ENCODE data around the gene LRFN4.

Gene LRFN4

GRCh38 chr11:66887526-66887925, 30.7 kb downstream of the LRFN4 start:
- in situ Hi-C loops (cut with HindIII; ENCODE audit: low sequenced_read_pairs) = loop anchor here (5.0 kb wide), 1 partner anchor 135 kb away; the partner anchor contains the start of gene SYT12

DNA sequence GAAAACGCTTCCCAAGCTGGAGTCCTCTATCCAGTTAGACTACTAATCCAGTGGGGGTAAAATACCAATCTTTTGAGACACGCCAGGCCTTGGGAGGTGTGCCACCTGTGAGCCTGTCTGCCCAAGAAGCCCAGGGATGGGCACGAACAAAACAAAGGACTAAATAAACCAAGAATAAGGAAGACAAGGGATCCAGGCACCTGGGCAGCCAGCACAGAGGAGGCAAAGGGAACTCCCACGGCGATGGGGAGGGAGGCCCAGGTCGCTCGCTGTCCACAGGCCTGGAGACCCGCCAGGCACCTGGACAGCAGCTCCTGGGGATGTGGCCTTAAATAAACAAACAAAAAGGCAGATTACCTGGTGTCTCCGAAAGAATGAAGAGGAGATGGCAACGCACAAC, 31.4 kb downstream of the LRFN4 start:
- in situ Hi-C loops (cut with HindIII; ENCODE audit: low sequenced_read_pairs) = loop anchor here (5.0 kb wide), 1 partner anchor 134 kb away; the partner anchor contains the start of gene SYT12

DNA sequence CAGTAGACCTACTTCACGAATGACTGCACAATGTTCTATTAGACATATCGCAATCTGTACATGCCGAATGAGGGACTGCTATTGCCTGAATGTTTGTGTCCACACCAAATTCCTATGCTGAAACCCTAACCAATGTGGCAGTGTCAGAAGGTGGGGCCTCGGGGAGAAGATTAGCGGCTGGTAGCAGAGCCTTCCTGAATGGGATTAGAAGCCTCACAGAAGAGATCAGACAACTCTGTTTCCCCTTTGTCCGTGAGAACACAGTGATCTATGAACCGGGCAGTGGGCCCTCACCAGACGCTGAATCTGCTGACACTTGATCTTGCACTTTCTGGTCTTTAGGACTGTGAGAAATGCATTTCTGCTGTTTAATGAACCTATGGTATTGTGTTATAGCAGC, 33.1 kb downstream of the LRFN4 start:
- in situ Hi-C loops (cut with HindIII; ENCODE audit: low sequenced_read_pairs) = loop anchor here (5.0 kb wide), 1 partner anchor 132 kb away; the partner anchor contains the start of gene SYT12

DNA sequence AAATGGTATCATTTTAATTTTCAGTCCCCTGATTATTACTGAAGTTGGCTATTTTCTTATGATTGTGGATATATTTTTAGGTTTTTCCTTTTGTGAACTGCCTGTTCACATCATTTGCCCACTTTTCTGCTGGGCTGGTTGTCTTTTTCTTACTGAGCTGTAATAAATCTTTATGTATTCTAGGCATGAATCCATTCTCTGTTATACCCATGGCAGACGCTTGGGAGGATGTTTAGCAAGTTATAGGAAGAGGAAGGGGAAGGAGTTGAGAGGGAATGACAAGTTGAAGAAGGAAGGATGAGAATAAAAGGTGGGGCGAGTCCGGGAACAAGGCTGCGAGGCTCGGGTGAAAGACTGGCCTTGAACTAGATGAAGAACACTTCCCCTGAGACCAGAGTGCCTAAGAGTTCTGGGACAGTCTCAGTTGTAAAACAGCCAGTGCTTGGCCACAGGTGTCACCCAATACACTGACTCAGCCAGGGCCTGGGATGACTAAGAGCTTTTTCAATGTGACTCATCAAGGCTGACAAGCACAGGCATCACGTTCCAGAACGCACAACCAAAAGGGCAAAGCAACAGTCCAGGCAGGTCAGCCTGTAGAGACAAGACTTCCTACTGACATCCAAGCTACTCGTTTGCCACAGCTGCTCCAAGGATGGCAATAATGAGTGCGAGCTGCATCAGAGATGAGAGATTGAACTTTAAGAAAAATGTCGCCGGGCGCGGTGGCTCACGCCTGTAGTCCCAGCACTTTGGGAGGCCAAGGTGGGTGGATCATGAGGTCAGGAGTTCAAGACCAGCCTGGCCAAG, 35.2 kb downstream of the LRFN4 start:
- in situ Hi-C loops (cut with HindIII; ENCODE audit: low sequenced_read_pairs) = no loop called here

GRCh38 chr11:66892911-66893310, 36.0 kb downstream of the LRFN4 start:
- in situ Hi-C loops (cut with HindIII; ENCODE audit: low sequenced_read_pairs) = no loop called here

GRCh38 chr11:66894141-66894540, 37.3 kb downstream of the LRFN4 start:
- in situ Hi-C loops (cut with HindIII; ENCODE audit: low sequenced_read_pairs) = no loop called here

GRCh38 chr11:66901964-66902390, 45.1 kb downstream of the LRFN4 start:
- in situ Hi-C loops (cut with HindIII; ENCODE audit: low sequenced_read_pairs) = no loop called here

DNA sequence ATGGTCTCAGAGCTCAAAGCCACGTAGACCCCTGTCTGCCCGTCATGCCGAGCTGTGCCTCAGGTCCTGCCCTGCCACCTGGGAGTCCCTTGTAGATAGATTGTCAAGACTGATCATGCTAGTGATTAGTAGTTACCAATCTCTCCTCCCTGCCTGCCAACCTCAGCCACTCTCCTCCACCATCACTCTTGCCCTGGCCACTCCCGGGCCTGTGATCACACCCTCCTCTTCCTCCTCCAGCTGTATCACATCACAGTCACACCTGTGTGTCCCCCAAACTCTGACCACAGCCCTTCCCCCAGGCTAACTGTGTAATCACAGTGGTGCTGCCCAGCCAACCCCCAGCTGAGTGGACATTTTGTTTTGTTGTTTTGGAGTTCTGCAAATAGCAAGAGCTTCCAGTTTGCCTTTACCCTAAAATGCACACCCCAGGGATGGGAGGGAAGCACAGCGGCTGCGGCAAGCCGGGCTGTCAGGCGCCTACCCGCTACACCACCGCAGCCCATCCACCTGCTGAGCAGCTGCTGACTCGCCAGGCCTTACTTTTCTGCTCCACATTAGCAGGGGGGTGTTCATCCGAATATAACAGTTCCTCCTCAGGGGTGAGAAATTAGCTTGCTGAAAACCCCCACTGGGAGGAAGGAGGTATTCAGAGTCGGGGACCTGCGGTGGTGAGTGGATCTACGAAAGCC, 45.8 kb downstream of the LRFN4 start:
- in situ Hi-C loops (cut with HindIII; ENCODE audit: low sequenced_read_pairs) = no loop called here

- in situ Hi-C loops (cut with HindIII; ENCODE audit: low sequenced_read_pairs) = no loop called here
Observed at GRCh38 chr11:66904055-66904454, 47.2 kb downstream of the LRFN4 start.

DNA sequence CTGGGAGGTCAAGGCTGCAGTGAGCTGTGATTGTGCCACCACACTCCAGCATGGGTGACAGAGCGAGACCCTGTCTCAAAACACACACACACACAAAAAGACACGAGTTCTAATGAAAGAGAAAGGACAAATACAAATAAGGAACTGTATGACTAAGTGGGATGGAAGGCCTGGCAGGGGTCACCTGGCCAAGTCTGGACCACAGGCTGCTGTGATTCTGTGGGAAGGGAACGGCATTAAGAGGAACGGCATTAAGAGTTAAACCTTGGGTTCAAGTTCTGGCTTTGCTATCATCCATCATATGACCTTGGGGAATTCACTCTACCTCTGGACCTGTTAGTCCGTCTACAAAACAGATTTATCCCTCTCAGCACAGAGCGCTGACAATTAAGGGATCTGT, 47.7 kb downstream of the LRFN4 start:
- in situ Hi-C loops (cut with HindIII; ENCODE audit: low sequenced_read_pairs) = no loop called here

- in situ Hi-C loops (cut with HindIII; ENCODE audit: low sequenced_read_pairs) = no loop called here
Observed at GRCh38 chr11:66904981-66905521, 48.2 kb downstream of the LRFN4 start.

DNA sequence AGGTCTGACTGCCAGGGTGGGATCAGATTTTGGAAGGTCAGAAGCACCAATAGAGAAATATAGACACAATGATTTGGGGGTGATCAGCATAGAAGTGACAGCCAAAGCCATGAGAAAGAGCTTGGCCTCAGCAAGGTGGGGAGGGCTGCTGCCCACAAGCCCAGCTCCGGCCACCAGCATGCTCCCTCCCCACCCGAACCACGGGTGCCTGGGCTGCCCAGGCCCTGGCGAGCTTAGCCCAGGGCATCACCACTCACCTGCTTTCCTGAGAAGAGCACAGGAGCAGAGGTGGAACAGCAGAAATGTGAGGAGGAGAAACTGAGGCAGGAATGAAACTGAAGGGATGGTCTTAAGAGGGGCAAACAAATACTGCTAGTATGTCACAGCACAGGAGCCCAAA, 48.8 kb downstream of the LRFN4 start:
- in situ Hi-C loops (cut with HindIII; ENCODE audit: low sequenced_read_pairs) = no loop called here

DNA sequence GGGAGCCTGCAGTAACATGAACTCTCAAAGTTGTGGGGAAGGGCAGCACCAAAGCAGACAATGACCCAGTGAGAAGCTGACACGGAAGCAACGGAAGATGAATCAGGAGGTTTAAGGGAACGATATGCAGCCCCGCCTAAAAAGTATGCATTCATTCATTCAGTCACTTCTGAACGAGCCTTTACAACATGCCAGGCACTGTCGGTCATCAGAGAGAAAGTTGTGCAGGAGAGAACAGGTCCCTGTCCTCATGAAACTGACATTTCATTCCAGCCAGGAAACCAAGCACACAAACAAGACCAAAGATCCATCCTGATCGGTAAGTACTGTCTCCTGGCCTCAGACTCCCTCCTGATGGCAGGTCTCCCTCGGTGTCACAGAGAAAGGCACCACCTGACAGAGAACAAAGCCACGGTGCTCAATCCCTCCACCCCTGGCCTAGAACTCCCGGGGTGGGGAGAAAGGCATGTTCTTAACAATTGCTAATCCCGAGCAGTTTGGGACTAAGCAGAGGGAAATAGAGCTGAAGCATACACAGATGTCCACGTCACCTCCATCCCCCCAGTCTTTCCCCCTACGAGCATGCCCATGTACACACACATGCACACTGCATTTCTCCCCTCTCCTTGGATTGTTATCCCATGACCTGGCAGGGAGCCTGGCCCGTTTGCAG, 49.3 kb downstream of the LRFN4 start:
- in situ Hi-C loops (cut with HindIII; ENCODE audit: low sequenced_read_pairs) = no loop called here

DNA sequence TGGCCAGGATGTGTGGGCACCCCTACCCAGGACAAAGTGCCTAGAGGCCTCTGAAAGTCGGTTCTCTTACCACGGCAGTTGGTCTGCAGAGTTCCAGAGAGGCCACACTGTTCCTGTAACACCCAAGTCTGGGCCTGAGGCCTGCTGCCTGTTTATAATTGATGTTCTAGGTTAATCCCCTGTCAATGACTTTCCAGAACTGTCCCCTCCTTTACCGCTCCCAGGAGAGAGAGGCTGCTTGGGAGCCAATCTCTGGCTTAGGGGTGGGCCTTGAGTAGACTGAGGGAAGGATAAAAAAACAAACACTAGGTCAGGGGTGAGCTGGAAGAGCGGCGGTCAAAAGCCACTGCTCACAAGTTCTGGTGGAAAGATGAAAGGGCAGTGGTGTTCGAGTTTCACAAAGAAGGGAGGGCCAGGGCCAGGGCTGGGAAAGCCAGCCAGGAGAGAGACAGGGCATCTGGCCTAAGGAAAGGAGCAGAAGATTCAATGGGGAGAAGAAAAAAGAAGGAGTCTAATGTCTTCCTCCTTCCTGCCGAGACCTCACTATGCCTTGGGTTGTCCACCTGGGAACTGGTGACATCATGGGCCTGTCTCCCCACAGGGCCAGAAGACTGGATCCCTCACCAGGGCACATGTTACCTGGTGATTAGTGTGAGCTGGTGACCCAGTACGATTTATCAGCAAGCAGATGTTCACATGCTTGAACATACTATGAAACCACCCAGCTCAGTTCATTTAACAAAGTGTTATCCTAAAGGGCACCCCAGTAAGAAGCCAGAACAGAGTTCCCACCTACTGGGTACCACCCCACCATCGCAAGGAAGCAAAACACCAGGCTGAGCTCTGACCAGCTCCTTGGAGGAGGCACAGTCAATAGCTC, 51.1 kb downstream of the LRFN4 start:
- in situ Hi-C loops (cut with HindIII; ENCODE audit: low sequenced_read_pairs) = no loop called here

DNA sequence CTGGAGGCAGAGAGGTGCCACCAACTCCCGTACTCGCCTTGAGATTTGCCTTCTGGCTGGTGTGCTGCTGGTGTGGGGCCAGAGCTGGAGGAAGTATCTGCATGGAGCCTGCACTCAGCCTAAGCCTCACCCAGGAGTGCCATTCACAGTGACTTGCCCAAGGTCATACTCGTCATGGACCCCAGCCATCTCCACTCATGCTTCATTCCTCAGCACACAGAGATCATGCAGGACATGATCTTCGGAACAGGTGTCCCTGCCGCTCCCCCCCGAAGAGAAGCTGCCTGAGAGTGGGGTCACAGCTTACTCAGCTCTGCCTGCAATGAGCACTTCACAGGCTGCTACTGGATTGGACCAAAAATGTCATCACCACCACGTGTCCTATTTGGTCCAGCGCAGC, 52.3 kb downstream of the LRFN4 start:
- in situ Hi-C loops (cut with HindIII; ENCODE audit: low sequenced_read_pairs) = no loop called here

DNA sequence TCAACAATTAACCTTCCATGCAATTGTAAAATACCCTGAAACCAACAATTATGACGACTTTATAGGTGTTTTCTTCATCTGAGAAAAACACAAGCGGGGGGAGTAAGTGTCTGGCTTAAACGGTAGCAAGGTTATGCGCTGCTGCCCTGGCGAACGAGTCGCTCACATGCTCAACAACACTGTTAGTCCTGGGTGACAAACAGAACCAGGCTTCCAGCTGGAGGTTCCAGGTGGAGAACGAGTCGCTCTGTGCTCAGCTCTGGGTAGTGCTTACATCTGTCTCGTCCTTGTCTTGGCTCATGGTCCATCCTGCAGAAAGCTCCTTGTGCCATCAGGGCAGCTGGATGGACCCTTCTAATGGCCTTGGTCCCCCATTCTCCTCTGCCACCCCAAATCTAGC, 53.2 kb downstream of the LRFN4 start:
- in situ Hi-C loops (cut with HindIII; ENCODE audit: low sequenced_read_pairs) = no loop called here

All from endothelial cell of hepatic sinusoid (primary cell).